GM12878 (cell line): ENCODE results near the gene ATXN1. TPM values are rescaled to one million over a fixed set of nuclear protein-coding genes. Genes with fewer than 3 reads are reported as not detected.

Experiments used
- BCL11A ChIP-seq: IDR thresholded peaks from 2 replicates; pipeline ENCODE4 v1.6.1; 2011; ENCODE audit warnings: low read depth, low read length
- BCL3 ChIP-seq: IDR thresholded peaks from 2 replicates; pipeline ENCODE4 v1.6.1; 2011; ENCODE audit warnings: borderline replicate concordance, low read depth, mild to moderate bottlenecking, moderate library complexity, low read length; ENCODE audit not compliant: insufficient read depth, poor library complexity, severe bottlenecking
- BRCA1 ChIP-seq: IDR thresholded peaks from 2 replicates; pipeline ENCODE4 v1.6.1; 2011; ENCODE audit warnings: low read depth, low read length, improper control_type of control experiment
- CBX5 ChIP-seq: sonication (generic); IDR thresholded peaks from 2 replicates; pipeline ENCODE4 v1.6.1; 2016; ENCODE audit warnings: low read depth, moderate library complexity, mild to moderate bottlenecking, inconsistent platforms
- CEBPB ChIP-seq, 2 experiments: fragments of 150-350 bp in 1 of 2; IDR thresholded peaks; 2 replicates each; pipeline ENCODE4 v1.6.1; 2012 to 2014; ENCODE audit warnings: low read depth in 2 of 2, low read length in 2 of 2, borderline replicate concordance in 1 of 2, inconsistent platforms in 1 of 2
- EED ChIP-seq: sonication (generic); IDR thresholded peaks from 2 replicates; pipeline ENCODE4 v1.6.1; 2016; ENCODE audit warnings: antibody characterized with exemption, low read depth
- ELK1 ChIP-seq: IDR thresholded peaks from 2 replicates; pipeline ENCODE4 v1.6.1; 2012; ENCODE audit warnings: low read depth, low read length, improper control_type of control experiment
- ETV6 ChIP-seq, 2 experiments: fragments of 450-650 bp in 1 of 2; IDR thresholded peaks in 1 of 2; conservative IDR thresholded peaks in 1 of 2; 2 replicates each; pipeline ENCODE4 v1.6.1; 2014; ENCODE audit warnings: antibody characterized with exemption in 1 of 2, borderline replicate concordance in 1 of 2, low read depth in 1 of 2, mild to moderate bottlenecking in 1 of 2, moderate library complexity in 1 of 2
- FOXK2 ChIP-seq: fragments of 450-650 bp; IDR thresholded peaks from 2 replicates; pipeline ENCODE4 v1.6.1; 2017; ENCODE audit warnings: mild to moderate bottlenecking, moderate library complexity
- GABPA ChIP-seq: IDR thresholded peaks from 2 replicates; pipeline ENCODE4 v1.6.1; 2014; ENCODE audit warnings: antibody characterized with exemption, low read depth, mild to moderate bottlenecking, inconsistent platforms
- HDAC6 ChIP-seq: fragments of 200-600 bp; sonication (generic); IDR thresholded peaks from one replicate; pipeline ENCODE4 v1.8.0; 2017; ENCODE audit warnings: antibody characterized with exemption; ENCODE audit not compliant: unreplicated experiment
- IKZF2 ChIP-seq, 2 experiments: fragments of 450-650 bp; IDR thresholded peaks; 2 replicates each; pipeline ENCODE4 v1.6.1; 2017; ENCODE audit warnings: mild to moderate bottlenecking in 2 of 2, moderate library complexity in 2 of 2
- NFXL1 ChIP-seq: fragments of 450-650 bp; IDR thresholded peaks from 2 replicates; pipeline ENCODE4 v1.6.1; 2017; ENCODE audit warnings: antibody characterized with exemption, mild to moderate bottlenecking, borderline replicate concordance
- NR2F1 ChIP-seq: fragments of 450-650 bp; conservative IDR thresholded peaks from 2 replicates; pipeline ENCODE4 v1.6.1; 2017; ENCODE audit warnings: mild to moderate bottlenecking
- PBX3 ChIP-seq: IDR thresholded peaks from 2 replicates; pipeline ENCODE4 v1.6.1; 2011; ENCODE audit warnings: mild to moderate bottlenecking, low read depth, low read length, moderate library complexity; ENCODE audit not compliant: insufficient replicate concordance
- PRDM15 ChIP-seq: fragments of 450-650 bp; formaldehyde crosslinking; IDR thresholded peaks from 2 replicates; pipeline ENCODE4 v1.4.0; 2020; ENCODE audit warnings: mild to moderate bottlenecking, moderate library complexity
- REST ChIP-seq: IDR thresholded peaks from 2 replicates; pipeline ENCODE4 v1.6.1; 2012; ENCODE audit warnings: mild to moderate bottlenecking, low read depth, low read length
- SUZ12 ChIP-seq: fragments of 200-600 bp; sonication (generic); IDR thresholded peaks from one replicate; pipeline ENCODE4 v1.6.1; 2018; ENCODE audit warnings: antibody characterized with exemption, mild to moderate bottlenecking; ENCODE audit not compliant: unreplicated experiment
- polyA plus RNA-seq, 11 experiments: library from polyadenylated mRNA; depleted of rRNA in 4 of 11; unstranded in 6 of 11; stranded (reverse) in 5 of 11; fragments of >200 nt; fragmentation: Nextera tagmentation in 4 of 11; fragmentation: Illumina TruSeq in 1 of 11; extraction: Ambion mirVana in 4 of 11; extraction: Trizol in 1 of 11; gene quantifications; 1 replicate in 1 of 11; 2 replicates in 10 of 11; pipeline versions ENCODE4 v1.2.1 to v1.2.3, GENCODE V29; 2011 to 2016; ENCODE audit warnings: inconsistent platforms in 2 of 11, missing spikeins in 2 of 11, low read depth in 1 of 11
- total RNA-seq, 4 experiments: library from RNA; depleted of rRNA in 3 of 4; stranded (reverse); fragments of >200 nt in 3 of 4; fragmentation: Illumina TruSeq in 1 of 4; extraction: Trizol in 1 of 4; gene quantifications; 2 replicates each; pipeline versions ENCODE4 v1.2.1 to v1.2.3, GENCODE V29; 2013 to 2021

Gene ATXN1
- total and polyA plus RNA-seq, 10 of the 15 experiments (the other 5 are each of a cell fraction or from before 2014, with no cell fraction given), result 12.2 to 51.2 (median 20.5) TPM

- TF ChIP-seq NFXL1 (no peak), IKZF2 (IDR thresholded peaks at IDR 0.05) (peak; percentile 80 to 89), CEBPB (IDR thresholded peaks at IDR 0.05; ENCODE audit: borderline replicate concordance in 1 of 2, low read depth in 2 of 2, low read length in 2 of 2) (no peak), BCL11A (0 out of 2 replicates have a peak, but pooled peaks have one; percentile 29), HDAC6 (no peak), PBX3 (no peak), EED (peak; percentile 76), REST (no peak), BRCA1 (no peak), SUZ12 (no peak), ETV6 (conservative IDR thresholded peaks at IDR 0.05 in 1 of 2, IDR thresholded peaks at IDR 0.05 in 1 of 2; ENCODE audit: borderline replicate concordance in 1 of 2, low read depth in 1 of 2) (peak in 1 of 2 experiments; percentile 29; a peak in 1 of 4 replicates), GABPA (no peak), BCL3 (no peak), CBX5 (0 out of 2 replicates have a peak, but pooled peaks have one; percentile 29), ELK1 (no peak), NR2F1 (no peak), PRDM15 (CRISPR knock-in tag) (no peak), FOXK2 (no peak)
Observed at GRCh38 chr6:16493112-16493511, 268.1 kb downstream of the ATXN1 start (continued).
